ENCODE data around the gene DAPK1. TPM values are rescaled to one million over a fixed set of nuclear protein-coding genes. Genes with fewer than 3 reads are reported as not detected.
A peak's percentile ranks its signal among the peaks of the same experiment; 100 is the strongest.

Gene DAPK1
- total and polyA plus RNA-seq, 3 donors from 2014 or later, result 35.1 to 74.6 (median 71.0) TPM

DNA sequence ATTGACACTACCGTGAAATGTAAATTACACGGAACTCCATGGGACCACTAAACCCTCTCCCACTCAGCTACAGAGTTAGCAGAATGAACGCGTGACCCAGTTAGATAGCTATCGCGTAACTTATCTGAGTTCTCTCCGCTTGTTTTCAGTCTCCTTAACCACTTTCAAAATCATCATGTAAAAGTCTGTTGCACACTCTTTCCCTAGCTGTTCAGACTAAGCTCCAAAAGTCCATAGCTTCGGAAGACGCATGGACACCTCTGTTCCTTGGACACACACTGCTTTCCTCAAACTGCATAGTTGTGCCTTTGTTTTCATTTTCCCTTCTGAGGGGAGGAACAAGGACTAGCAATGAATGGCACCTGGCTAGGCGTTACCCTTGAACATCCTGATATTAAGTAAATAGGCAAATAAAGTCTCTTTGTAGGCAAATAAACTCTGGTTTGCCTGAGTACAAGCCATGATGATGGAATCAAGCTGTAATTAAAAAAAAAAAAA, 83.3 kb downstream of the DAPK1 start:
- TF ChIP-seq POLR2A (IDR thresholded peaks at IDR 0.05), result no peak
- WGBS, 2 donors, result 82 to 86% methylated on average over 10 of the region's 10 CpGs
- DNase-seq, result no peak
- Histone ChIP-seq H3K27ac (peak overlapping the region in 1 of 2 donors; percentile 54), H3K4me1 (peaks cover 41% of the 10 kb centered on the region), H3K36me3 (ENCODE audit: low read depth, missing control alignments) (no peaks in the 10 kb centered on the region), H3K27me3 (no peaks in the 10 kb centered on the region), H3K4me3 (no peak overlapping the region), H3K9me3 (no peaks in the 10 kb centered on the region)
- intact Hi-C loops (cut with DNase I; ENCODE audit: low total_unique reads), result no loop called here

- Histone ChIP-seq H3K36me3 (ENCODE audit: low read depth, missing control alignments) (no peaks in the 10 kb centered on the region), H3K27me3 (no peaks in the 10 kb centered on the region), H3K4me1 (peaks cover 41% of the 10 kb centered on the region), H3K9me3 (no peaks in the 10 kb centered on the region), H3K4me3 (no peak overlapping the region), H3K27ac (peak overlapping the region; percentile 21 to 54)
- WGBS, 2 donors, result 28 to 41% methylated on average over 3 of the region's 3 CpGs
- TF ChIP-seq, protein P1, sequence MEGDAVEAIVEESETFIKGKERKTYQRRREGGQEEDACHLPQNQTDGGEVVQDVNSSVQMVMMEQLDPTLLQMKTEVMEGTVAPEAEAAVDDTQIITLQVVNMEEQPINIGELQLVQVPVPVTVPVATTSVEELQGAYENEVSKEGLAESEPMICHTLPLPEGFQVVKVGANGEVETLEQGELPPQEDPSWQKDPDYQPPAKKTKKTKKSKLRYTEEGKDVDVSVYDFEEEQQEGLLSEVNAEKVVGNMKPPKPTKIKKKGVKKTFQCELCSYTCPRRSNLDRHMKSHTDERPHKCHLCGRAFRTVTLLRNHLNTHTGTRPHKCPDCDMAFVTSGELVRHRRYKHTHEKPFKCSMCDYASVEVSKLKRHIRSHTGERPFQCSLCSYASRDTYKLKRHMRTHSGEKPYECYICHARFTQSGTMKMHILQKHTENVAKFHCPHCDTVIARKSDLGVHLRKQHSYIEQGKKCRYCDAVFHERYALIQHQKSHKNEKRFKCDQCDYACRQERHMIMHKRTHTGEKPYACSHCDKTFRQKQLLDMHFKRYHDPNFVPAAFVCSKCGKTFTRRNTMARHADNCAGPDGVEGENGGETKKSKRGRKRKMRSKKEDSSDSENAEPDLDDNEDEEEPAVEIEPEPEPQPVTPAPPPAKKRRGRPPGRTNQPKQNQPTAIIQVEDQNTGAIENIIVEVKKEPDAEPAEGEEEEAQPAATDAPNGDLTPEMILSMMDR (IDR thresholded peaks at IDR 0.05), result no peak
- intact Hi-C loops (cut with DNase I; ENCODE audit: low total_unique reads), result no loop called here
- DNase-seq, result no peak
These were observed 83.8 kb downstream of the DAPK1 start for GRCh38 chr9:87581513-87581912.

DNA sequence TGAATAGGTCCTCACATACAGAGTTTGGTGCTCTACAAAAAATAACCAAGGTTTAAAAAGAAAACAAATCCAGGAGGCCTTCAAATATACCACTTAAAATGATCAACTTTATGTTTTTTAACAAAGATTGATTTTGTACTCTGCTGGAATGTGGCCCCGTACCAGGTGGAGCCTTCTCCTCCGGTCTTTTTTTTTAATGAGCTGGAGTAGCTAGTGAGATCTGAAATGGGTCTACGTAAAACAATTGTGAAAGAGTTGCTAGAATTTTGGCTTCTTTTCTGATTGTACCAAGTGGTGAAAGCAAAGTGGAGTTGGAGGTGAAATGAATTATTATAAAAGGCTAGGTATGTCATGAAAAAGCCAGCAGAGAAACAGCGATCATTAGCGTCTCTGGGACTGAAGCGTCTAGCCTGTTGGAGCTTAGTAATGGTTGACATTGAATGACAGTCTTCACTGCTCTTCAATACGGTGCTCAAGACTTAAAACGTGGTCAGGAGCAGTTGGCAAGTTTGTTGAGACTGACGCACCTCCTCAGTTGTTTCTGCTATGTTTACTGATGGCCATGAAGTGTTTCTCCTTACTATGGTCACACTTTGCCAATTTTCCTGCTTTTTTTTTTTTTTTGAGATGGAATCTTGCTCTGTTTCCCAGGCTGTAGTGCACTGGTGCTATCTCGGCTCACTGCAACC, 84.4 kb downstream of the DAPK1 start:
- H3K27me3 ChIP-seq, result no peaks in the 10 kb centered on the region
- H3K4me1 ChIP-seq, result peaks cover 41% of the 10 kb centered on the region
- no peak overlapping the region for H3K4me3 ChIP-seq
- no peak for DNase-seq
- no peaks in the 10 kb centered on the region for H3K9me3 ChIP-seq
- intact Hi-C loops (cut with DNase I; ENCODE audit: low total_unique reads), result no loop called here
- H3K36me3 ChIP-seq (ENCODE audit: low read depth, missing control alignments), result no peaks in the 10 kb centered on the region
- 84% methylated on average over 10 of the region's 10 CpGs for WGBS, 2 donors
- TF ChIP-seq, protein P1 (IDR thresholded peaks at IDR 0.05), result no peak
- H3K27ac ChIP-seq, result peak overlapping the region; percentile 21 to 54

DNA sequence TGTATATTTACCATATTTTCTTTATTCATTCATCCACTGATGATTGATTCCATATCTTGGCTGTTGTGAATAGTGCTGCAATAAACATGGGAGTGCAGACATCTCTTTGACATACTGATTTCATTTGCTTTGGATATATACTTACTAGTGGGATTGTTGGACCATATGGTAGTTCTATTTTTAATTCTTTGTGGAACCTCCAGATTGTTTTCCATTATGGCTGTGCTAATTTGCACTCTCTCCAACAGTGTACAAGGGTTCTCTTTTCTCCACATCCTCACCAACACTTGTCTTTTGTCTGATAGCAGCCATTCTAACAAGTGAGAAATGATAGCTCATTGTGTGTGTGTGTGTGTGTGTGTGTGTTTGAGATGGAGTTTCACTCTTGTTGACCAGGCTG, 86.7 kb downstream of the DAPK1 start:
- intact Hi-C loops (cut with DNase I; ENCODE audit: low total_unique reads), result no loop called here
- no peak for DNase-seq
- Histone ChIP-seq H3K4me3 (no peak overlapping the region), H3K27me3 (no peaks in the 10 kb centered on the region), H3K36me3 (ENCODE audit: low read depth, missing control alignments) (no peaks in the 10 kb centered on the region), H3K9me3 (no peaks in the 10 kb centered on the region), H3K27ac (no peak overlapping the region), H3K4me1 (peaks cover 30% of the 10 kb centered on the region)
- TF ChIP-seq, protein P1 (IDR thresholded peaks at IDR 0.05), result no peak
- TF ChIP-seq POLR2A (IDR thresholded peaks at IDR 0.05), result no peak

- Histone ChIP-seq H3K36me3 (ENCODE audit: low read depth, missing control alignments) (no peaks in the 10 kb centered on the region), H3K27me3 (no peaks in the 10 kb centered on the region), H3K4me1 (peaks cover 21% of the 10 kb centered on the region), H3K27ac (no peak overlapping the region), H3K4me3 (no peak overlapping the region), H3K9me3 (no peaks in the 10 kb centered on the region)
- WGBS, 2 donors, result 75 to 80% methylated on average over 5 of the region's 5 CpGs
- DNase-seq, result no peak
- no peak for TF ChIP-seq POLR2A (IDR thresholded peaks at IDR 0.05)
- TF ChIP-seq, protein P1 (IDR thresholded peaks at IDR 0.05), result no peak
- intact Hi-C loops (cut with DNase I; ENCODE audit: low total_unique reads), result no loop called here
These were observed 87.6 kb downstream of the DAPK1 start for GRCh38 chr9:87585123-87585855.

Measured in testis (tissue), 3 donors.